Natural killer cell (primary cell): ENCODE results near the gene BRCA1. TPM values are rescaled to one million over a fixed set of nuclear protein-coding genes. Genes with fewer than 3 reads are reported as not detected.
"Not testable (repeated sequence)": the region's sequence is repeated elsewhere in the genome, so short reads cannot be mapped to it uniquely, and the experiment has no call there.

Experiments
- ATAC-seq, 3 donors: fragments of 150-1000 bp in 2 of 3; fragments of 200-7000 bp in 1 of 3; cut with Tn5 transposase; 1 replicate in 1 of 3; 2 replicates in 2 of 3; pipeline ENCODE4 v1.10.0; 2021; ENCODE audit warnings: mild to moderate bottlenecking in 2 of 3, moderate library complexity in 2 of 3
- DNase-seq, 2 donors: peaks; one replicate each; pipeline versions ENCODE4 v3.0.0 to v3.0.0-alpha.2; 2013 to 2021; ENCODE audit warnings: mixed read lengths in 1 of 2
- H3K27ac ChIP-seq: one replicate; pipeline ENCODE4 v1.5.1; 2013; ENCODE audit warnings: mild to moderate bottlenecking, low read length
- H3K27me3 ChIP-seq: one replicate; pipeline ENCODE4 v1.6.1; 2013; ENCODE audit warnings: low read length; ENCODE audit not compliant: control insufficient read depth, insufficient read depth
- H3K36me3 ChIP-seq: one replicate; pipeline ENCODE4 v1.6.1; 2013; ENCODE audit warnings: low read length; ENCODE audit not compliant: control insufficient read depth, insufficient read depth
- H3K4me1 ChIP-seq: one replicate; pipeline ENCODE4 v1.6.1; 2013; ENCODE audit warnings: low read length; ENCODE audit not compliant: control insufficient read depth, insufficient read depth
- H3K4me3 ChIP-seq: one replicate; pipeline ENCODE4 v1.5.1; 2013; ENCODE audit warnings: low read length
- H3K9me3 ChIP-seq: one replicate; pipeline ENCODE4 v1.6.1; 2013; ENCODE audit warnings: low read length; ENCODE audit not compliant: control insufficient read depth, insufficient read depth
- H3K27ac Mint-ChIP-seq, 2 donors: one replicate each; pipeline ENCODE4 v1.8.0; 2022; ENCODE audit warnings: mild to moderate bottlenecking in 2 of 2, mixed read lengths in 2 of 2, moderate library complexity in 1 of 2
- H3K27me3 Mint-ChIP-seq, 2 donors: one replicate each; pipeline ENCODE4 v1.8.0; 2022; ENCODE audit warnings: low read depth in 2 of 2, mixed read lengths in 2 of 2
- H3K36me3 Mint-ChIP-seq: one replicate; pipeline ENCODE4 v1.8.0; 2022; ENCODE audit warnings: mixed read lengths
- H3K4me1 Mint-ChIP-seq, 2 donors: one replicate each; pipeline ENCODE4 v1.8.0; 2022; ENCODE audit warnings: mixed read lengths in 2 of 2
- H3K4me3 Mint-ChIP-seq: one replicate; pipeline ENCODE4 v1.8.0; 2022; ENCODE audit warnings: mild to moderate bottlenecking, moderate library complexity, mixed read lengths
- H3K9me3 Mint-ChIP-seq, 2 donors: one replicate each; pipeline ENCODE4 v1.8.0; 2022; ENCODE audit warnings: mixed read lengths in 2 of 2
- CTCF ChIP-seq: fragments of 200-600 bp; IDR thresholded peaks from one replicate; pipeline ENCODE4 v1.8.0; 2022; ENCODE audit warnings: antibody characterized with exemption
- WGBS: methylation state at CpG from one replicate; pipeline ENCODE4 v1.1.7; 2013; ENCODE audit warnings: missing lambda C conversion rate; ENCODE audit not compliant: insufficient coverage; 5-methylcytosine and 5-hydroxymethylcytosine counted together
- intact Hi-C: fragments of 100-400 bp; cut with micrococcal nuclease; formaldehyde crosslinking; loops from one replicate; pipeline ENCODE4 v1.14.2; 2022
- total RNA-seq, 4 donors: library from RNA; stranded (reverse); fragments of 120-200 nt in 1 of 4; gene quantifications; one replicate each; pipeline versions ENCODE4 v1.2.3 to v1.2.4, GENCODE V29; 2013 to 2022

The BRCA1 gene
- total RNA-seq, 3 donors from 2014 or later (not counting 1 experiment from before 2014, with no cell fraction given): 5.7 to 9.9 (median 8.6) TPM

DNA sequence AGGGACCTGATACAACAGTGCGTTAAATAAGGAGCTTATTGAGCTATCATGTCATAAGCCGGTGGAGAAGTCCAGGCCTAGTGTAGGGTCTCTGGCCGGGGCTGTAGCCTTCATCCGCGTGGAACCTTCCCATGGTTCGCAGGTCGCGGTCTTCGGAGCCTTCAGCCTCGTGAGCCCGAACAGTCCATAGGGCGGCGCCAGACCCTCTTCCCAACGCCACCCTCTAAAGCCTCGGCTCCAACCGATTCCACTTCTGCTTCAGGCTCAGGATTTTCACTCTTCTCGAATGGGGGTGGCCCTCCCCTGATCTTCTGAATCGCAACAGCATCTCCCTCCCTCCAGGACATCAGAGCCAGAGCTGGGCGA, 10.3 kb upstream of the BRCA1 start:
- intact Hi-C loops: no loop called here
- Histone ChIP-seq H3K36me3 (no peaks in the 10 kb centered on the region), H3K4me3 (no peak overlapping the region), H3K27ac (no peak overlapping the region), H3K27me3 (no peaks in the 10 kb centered on the region), H3K9me3 (no peaks in the 10 kb centered on the region), H3K4me1 (no peaks in the 10 kb centered on the region)
- Mint-ChIP-seq H3K27me3 (no peaks in the 10 kb centered on the region), H3K9me3 (no peaks in the 10 kb centered on the region), H3K4me3 (no peak overlapping the region), H3K4me1 (peaks cover 4 to 5% of the 10 kb centered on the region in 2 donors), H3K36me3 (no peaks in the 10 kb centered on the region), H3K27ac (no peak overlapping the region)
- DNase-seq: no peak
- no peak for TF ChIP-seq CTCF
- 96% methylated on average over 19 of the region's 19 CpGs for WGBS
- no peak for ATAC-seq

DNA sequence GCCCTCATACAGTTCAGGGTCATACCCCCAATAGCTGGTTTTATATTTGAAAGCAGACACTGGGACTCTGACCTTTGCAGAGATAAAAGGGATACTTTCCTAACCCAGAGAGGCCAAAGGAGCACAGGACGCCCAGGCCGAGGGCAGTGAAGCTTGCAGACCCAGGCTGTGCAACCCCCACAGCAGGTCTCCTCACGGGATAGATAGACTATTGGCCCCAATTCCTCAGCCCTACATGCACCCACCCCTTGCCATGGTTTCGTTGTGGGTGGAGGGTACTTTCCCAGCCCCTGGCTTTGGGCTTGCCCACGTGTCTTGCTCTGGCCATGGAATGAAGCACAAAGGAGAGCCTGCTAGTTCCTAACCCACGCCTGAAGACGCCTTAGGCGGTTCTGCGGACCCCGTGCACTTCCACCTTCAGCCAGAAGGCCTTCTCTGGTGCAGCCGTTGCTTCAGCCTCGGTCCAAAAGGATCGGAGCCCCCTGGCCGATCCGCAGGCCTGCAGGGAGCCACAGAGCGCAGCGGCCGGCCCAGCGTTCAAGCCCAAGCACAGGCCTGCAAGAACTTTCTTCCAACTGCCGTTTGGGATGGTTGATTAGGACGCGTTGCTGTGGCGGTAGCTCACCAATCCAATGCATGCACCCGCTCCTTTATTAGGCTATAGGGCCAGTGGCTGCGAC, 9.8 kb upstream of the BRCA1 start:
- H3K4me3 ChIP-seq: no peak overlapping the region
- Mint-ChIP-seq H3K4me1 (peaks cover 4 to 5% of the 10 kb centered on the region in 2 donors), H3K27me3 (no peaks in the 10 kb centered on the region), H3K9me3 (no peaks in the 10 kb centered on the region), H3K4me3 (no peak overlapping the region), H3K27ac (no peak overlapping the region), H3K36me3 (no peaks in the 10 kb centered on the region)
- WGBS: 97% methylated on average over 25 of the region's 25 CpGs
- no peak overlapping the region for H3K27ac ChIP-seq
- no peaks in the 10 kb centered on the region for H3K9me3 ChIP-seq
- H3K36me3 ChIP-seq: no peaks in the 10 kb centered on the region
- TF ChIP-seq CTCF: no peak
- intact Hi-C loops: no loop called here
- ATAC-seq: no peak
- H3K27me3 ChIP-seq: no peaks in the 10 kb centered on the region
- no peak for DNase-seq
- H3K4me1 ChIP-seq: no peaks in the 10 kb centered on the region

- 95% methylated on average over 4 of the region's 5 CpGs for WGBS
- H3K27ac ChIP-seq, H3K27me3 ChIP-seq, intact Hi-C loops, H3K27me3 Mint-ChIP-seq, H3K9me3 ChIP-seq, H3K36me3 ChIP-seq, DNase-seq, H3K4me3 Mint-ChIP-seq, H3K4me1 Mint-ChIP-seq, H3K4me3 ChIP-seq, H3K9me3 Mint-ChIP-seq, H3K36me3 Mint-ChIP-seq, ATAC-seq, H3K4me1 ChIP-seq: not testable (repeated sequence)
- peak overlapping the region in 1 of 2 donors; percentile 37 for H3K27ac Mint-ChIP-seq
These were observed 8.3 kb upstream of the BRCA1 start for GRCh38 chr17:43133439-43133838.

DNA sequence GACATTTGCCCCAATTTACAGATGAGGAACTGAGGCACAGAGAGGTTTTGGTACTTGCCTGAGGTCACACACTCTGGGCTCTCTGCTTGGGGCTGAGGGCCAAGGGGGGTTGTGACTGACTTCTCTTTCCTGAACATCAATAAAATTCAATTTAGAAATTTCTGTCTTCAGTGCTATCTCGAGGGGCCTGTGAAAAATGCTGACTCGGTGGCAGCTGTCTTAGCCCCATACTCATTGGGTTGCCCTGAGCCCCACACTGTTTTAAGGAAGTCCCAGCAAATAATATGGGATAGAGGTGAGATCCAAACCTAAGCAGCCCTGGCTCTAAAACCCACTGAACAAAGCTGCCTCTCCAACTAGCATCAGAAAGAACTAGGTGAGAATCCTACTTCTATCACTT, 7.0 kb upstream of the BRCA1 start:
- Histone ChIP-seq H3K27me3 (no peaks in the 10 kb centered on the region), H3K36me3 (peaks cover 2% of the 10 kb centered on the region), H3K27ac (no peak overlapping the region), H3K4me1 (no peaks in the 10 kb centered on the region), H3K4me3 (no peak overlapping the region), H3K9me3 (no peaks in the 10 kb centered on the region)
- H3K27me3 Mint-ChIP-seq: no peaks in the 10 kb centered on the region
- ATAC-seq: no peak
- no peak overlapping the region for H3K4me3 Mint-ChIP-seq
- H3K9me3 Mint-ChIP-seq: no peaks in the 10 kb centered on the region
- H3K27ac Mint-ChIP-seq: no peak overlapping the region
- TF ChIP-seq CTCF: no peak
- H3K4me1 Mint-ChIP-seq: peaks cover 10% of the 10 kb centered on the region in 2 donors
- intact Hi-C loops: no loop called here
- no peak for DNase-seq
- 79% methylated on average over 2 of the region's 2 CpGs for WGBS
- no peaks in the 10 kb centered on the region for H3K36me3 Mint-ChIP-seq
